PFSK-1 (cell line): Measurements from ENCODE around the gene NGLY1.

Experiments used
- FOXP2 ChIP-seq: optimal IDR thresholded peaks from 2 replicates; pipeline ENCODE3; 2011; ENCODE audit warnings: borderline replicate concordance, control low read depth, inconsistent platforms; ENCODE audit not compliant: insufficient read depth; ENCODE audit errors: extremely low read length, extremely low read depth
- POLR2AphosphoS5 ChIP-seq: IDR thresholded peaks from 2 replicates; pipeline ENCODE4 v1.6.1; 2012; ENCODE audit warnings: low read depth, mild to moderate bottlenecking, control low read depth, low read length, moderate library complexity
- SIN3A ChIP-seq: IDR thresholded peaks from 2 replicates; pipeline ENCODE4 v1.6.1; 2012; ENCODE audit warnings: mild to moderate bottlenecking, low read length, moderate library complexity, borderline replicate concordance; ENCODE audit not compliant: insufficient read depth
- TAF1 ChIP-seq: IDR thresholded peaks from 2 replicates; pipeline ENCODE4 v1.6.1; 2012; ENCODE audit warnings: low read length, control low read depth, borderline replicate concordance; ENCODE audit not compliant: insufficient read depth
- TF ChIP-seq, protein P1 (sequence below), 2 experiments: IDR thresholded peaks; 2 replicates each; pipeline versions ENCODE4 v1.6.1 to v1.8.0; 2011 to 2012; ENCODE audit warnings: low read depth in 2 of 2, low read length in 2 of 2, control low read depth in 1 of 2, inconsistent platforms in 1 of 2, mild to moderate bottlenecking in 1 of 2, moderate library complexity in 1 of 2; ENCODE audit not compliant: insufficient read depth in 1 of 2

DNA sequence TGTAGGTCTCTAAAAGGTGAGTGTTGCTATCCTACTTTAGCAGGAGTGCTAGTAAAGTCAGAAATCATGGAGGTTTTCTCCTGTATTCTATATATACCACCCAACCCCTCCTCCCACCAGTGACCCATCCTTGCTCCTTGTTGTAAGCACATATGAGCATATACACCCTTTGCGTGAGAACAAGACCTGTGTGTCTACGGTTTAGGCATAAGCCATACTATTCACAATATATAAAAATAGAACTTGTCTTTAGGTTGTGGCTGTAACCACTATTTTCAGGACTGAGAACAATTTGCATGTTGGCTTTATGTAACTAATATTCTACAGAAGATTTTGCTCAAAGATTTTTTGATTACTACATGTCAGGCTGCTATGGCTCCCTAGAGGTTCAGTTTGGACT lies 59.4 kb downstream of the NGLY1 start:
- TF ChIP-seq POLR2AphosphoS5 (no peak), SIN3A (no peak), TAF1 (no peak), FOXP2 (no peak)
- TF ChIP-seq, protein P1, sequence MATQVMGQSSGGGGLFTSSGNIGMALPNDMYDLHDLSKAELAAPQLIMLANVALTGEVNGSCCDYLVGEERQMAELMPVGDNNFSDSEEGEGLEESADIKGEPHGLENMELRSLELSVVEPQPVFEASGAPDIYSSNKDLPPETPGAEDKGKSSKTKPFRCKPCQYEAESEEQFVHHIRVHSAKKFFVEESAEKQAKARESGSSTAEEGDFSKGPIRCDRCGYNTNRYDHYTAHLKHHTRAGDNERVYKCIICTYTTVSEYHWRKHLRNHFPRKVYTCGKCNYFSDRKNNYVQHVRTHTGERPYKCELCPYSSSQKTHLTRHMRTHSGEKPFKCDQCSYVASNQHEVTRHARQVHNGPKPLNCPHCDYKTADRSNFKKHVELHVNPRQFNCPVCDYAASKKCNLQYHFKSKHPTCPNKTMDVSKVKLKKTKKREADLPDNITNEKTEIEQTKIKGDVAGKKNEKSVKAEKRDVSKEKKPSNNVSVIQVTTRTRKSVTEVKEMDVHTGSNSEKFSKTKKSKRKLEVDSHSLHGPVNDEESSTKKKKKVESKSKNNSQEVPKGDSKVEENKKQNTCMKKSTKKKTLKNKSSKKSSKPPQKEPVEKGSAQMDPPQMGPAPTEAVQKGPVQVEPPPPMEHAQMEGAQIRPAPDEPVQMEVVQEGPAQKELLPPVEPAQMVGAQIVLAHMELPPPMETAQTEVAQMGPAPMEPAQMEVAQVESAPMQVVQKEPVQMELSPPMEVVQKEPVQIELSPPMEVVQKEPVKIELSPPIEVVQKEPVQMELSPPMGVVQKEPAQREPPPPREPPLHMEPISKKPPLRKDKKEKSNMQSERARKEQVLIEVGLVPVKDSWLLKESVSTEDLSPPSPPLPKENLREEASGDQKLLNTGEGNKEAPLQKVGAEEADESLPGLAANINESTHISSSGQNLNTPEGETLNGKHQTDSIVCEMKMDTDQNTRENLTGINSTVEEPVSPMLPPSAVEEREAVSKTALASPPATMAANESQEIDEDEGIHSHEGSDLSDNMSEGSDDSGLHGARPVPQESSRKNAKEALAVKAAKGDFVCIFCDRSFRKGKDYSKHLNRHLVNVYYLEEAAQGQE (IDR thresholded peaks at IDR 0.05; ENCODE audit: insufficient read depth in 1 of 2, low read depth in 2 of 2, low read length in 2 of 2), result no peak
